Thyroid gland (tissue), 4 donors: Measurements from ENCODE around the gene GRIP2. TPM values are rescaled to one million over a fixed set of nuclear protein-coding genes. Genes with fewer than 3 reads are reported as not detected.

Source experiments
- DNase-seq, 2 donors: peaks; one replicate each; pipeline ENCODE4 v3.0.0-alpha.2; 2019
- H3K27ac ChIP-seq, 3 donors: fragments of 200-600 bp; sonication (generic); 1 replicate in 2 of 3; 2 replicates in 1 of 3; pipeline ENCODE4 v1.5.1; 2016 to 2019; ENCODE audit warnings: mild to moderate bottlenecking in 1 of 3, moderate library complexity in 1 of 3
- H3K27me3 ChIP-seq: fragments of 200-600 bp; sonication (generic); one replicate; pipeline ENCODE4 v1.5.1; 2019
- H3K36me3 ChIP-seq, 2 donors: fragments of 200-600 bp; sonication (generic); one replicate each; pipeline ENCODE4 v1.5.1; 2016 to 2019
- H3K4me1 ChIP-seq, 2 donors: fragments of 200-600 bp; sonication (generic); one replicate each; pipeline ENCODE4 v1.5.1; 2017 to 2019
- H3K4me3 ChIP-seq, 3 donors: fragments of 200-600 bp; sonication (generic); replicated peaks in 1 of 3; 1 replicate in 2 of 3; 2 replicates in 1 of 3; pipeline ENCODE4 v1.5.1; 2016; ENCODE audit warnings: mild to moderate bottlenecking in 1 of 3
- H3K9me3 ChIP-seq: fragments of 200-600 bp; sonication (generic); one replicate; pipeline ENCODE4 v1.5.1; 2017
- CTCF ChIP-seq, 6 experiments: fragments of 200-600 bp in 3 of 6; fragments of 450-650 bp in 3 of 6; sonication (generic) in 3 of 6; IDR thresholded peaks; one replicate each; pipeline ENCODE4 v1.5.1; 2016 to 2019; ENCODE audit warnings: antibody characterized with exemption in 6 of 6, mild to moderate bottlenecking in 2 of 6, inconsistent platforms in 1 of 6, moderate library complexity in 1 of 6
- POLR2A ChIP-seq, 2 donors: fragments of 450-650 bp; IDR thresholded peaks; one replicate each; pipeline ENCODE4 v1.6.1; 2017; ENCODE audit warnings: antibody characterized with exemption in 2 of 2, mild to moderate bottlenecking in 2 of 2, moderate library complexity in 1 of 2
- WGBS, 2 donors: methylation state at CpG; one replicate each; pipeline ENCODE4 v1.1.5; 2017; 5-methylcytosine and 5-hydroxymethylcytosine counted together
- intact Hi-C: fragments of 100-400 bp; cut with DNase I; formaldehyde crosslinking; loops from one replicate; pipeline ENCODE4 v1.15.1; 2023
- total RNA-seq, 4 donors: library from RNA; depleted of rRNA; stranded (reverse); fragments of >200 nt; gene quantifications; one replicate each; pipeline ENCODE4 v1.2.3, GENCODE V29; 2016

The GRIP2 gene
- total RNA-seq, 4 donors from 2014 or later: 0.22 to 0.44 (median 0.39) TPM

DNA sequence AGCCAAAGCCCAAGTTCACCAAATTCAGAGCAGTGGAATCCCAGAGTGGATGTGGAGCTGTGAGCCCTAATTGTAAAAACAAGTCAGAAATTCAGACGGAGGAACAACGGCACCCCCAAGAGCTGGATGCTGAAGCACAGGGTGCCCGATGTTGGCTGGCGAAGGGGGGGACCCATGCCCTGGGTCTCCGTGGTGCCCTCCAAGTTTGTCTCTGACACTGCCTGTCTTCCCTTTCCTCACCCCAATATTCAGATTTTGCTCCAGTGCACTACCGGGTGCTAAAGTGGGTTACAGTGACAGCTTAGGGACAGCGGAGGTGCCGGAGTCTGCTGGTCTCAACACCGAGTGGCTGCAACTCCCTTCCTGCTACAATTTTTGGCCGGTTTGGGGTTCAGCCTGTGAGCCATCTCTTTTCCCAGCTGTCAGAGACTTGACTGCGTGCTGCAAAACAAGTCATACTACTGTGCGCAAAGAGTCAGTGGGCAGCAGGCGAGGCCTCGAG, 6.6 kb downstream of the GRIP2 start:
- Histone ChIP-seq H3K27me3 (no peaks in the 10 kb centered on the region), H3K27ac (no peak overlapping the region), H3K36me3 (no peaks in the 10 kb centered on the region), H3K4me3 (no peak overlapping the region), H3K9me3 (no peaks in the 10 kb centered on the region), H3K4me1 (peaks cover 0 to 11% of the 10 kb centered on the region in 2 donors)
- intact Hi-C loops: no loop called here
- 80 to 81% methylated on average over 14 of the region's 14 CpGs for WGBS, 2 donors
- no peak for DNase-seq
- TF ChIP-seq POLR2A (IDR thresholded peaks at IDR 0.05): no peak

DNA sequence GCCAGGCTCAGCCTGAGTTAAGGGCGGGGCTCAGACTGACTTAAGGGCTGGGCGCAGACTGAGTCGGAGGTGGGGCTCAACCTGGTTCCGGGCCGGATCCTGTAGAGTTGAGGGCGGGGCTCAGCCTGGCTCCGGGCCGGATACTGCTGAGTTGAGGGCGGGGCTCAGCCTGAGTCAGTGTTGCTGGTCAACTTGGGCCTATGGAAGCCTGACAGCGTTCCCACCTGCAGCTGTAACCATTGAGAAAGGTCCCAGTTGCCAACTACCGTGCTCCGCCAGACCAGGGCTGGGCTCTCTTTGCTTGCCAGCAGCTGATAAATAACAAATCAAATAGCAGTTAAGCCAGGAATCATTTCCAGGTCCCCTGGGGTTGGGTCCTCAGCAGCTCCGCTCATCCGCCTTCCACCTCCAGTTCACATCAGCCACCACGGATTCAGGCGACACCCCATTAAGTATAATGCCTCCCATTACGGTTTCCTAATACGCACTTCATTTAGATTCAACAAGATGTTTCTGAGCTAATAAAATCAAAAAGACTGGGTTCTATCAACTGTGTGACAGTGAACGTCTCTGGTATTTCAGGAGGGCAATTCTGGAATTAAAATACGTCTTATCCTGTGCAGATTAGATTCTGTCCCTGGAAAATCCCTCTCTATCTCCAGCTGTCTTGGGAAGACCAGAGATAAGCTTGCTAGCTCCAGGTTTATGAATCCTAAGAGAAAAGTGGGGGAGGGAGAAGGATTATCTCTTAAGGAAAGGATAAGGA, 7.3 kb downstream of the GRIP2 start:
- H3K4me3 ChIP-seq: no peak overlapping the region
- no peaks in the 10 kb centered on the region for H3K27me3 ChIP-seq
- intact Hi-C loops: no loop called here
- H3K9me3 ChIP-seq: no peaks in the 10 kb centered on the region
- no peak for TF ChIP-seq POLR2A (IDR thresholded peaks at IDR 0.05)
- TF ChIP-seq CTCF (IDR thresholded peaks at IDR 0.05): no peak
- WGBS, 2 donors: 62 to 78% methylated on average over 13 to 19 of the region's 20 CpGs
- peaks cover 0 to 11% of the 10 kb centered on the region in 2 donors for H3K4me1 ChIP-seq
- DNase-seq: no peak
- no peaks in the 10 kb centered on the region for H3K36me3 ChIP-seq
- no peak overlapping the region for H3K27ac ChIP-seq

GRCh38 chr3:14531856-14532395, 8.2 kb downstream of the GRIP2 start:
- 84 to 91% methylated on average over 16 to 17 of the region's 17 CpGs for WGBS, 2 donors
- TF ChIP-seq POLR2A (IDR thresholded peaks at IDR 0.05): no peak
- no peak for TF ChIP-seq CTCF (IDR thresholded peaks at IDR 0.05)
- intact Hi-C loops: no loop called here
- no peak for DNase-seq
- Histone ChIP-seq H3K27ac (no peak overlapping the region), H3K27me3 (no peaks in the 10 kb centered on the region), H3K4me3 (no peak overlapping the region), H3K9me3 (no peaks in the 10 kb centered on the region), H3K4me1 (peaks cover 0 to 11% of the 10 kb centered on the region in 2 donors), H3K36me3 (no peaks in the 10 kb centered on the region)

GRCh38 chr3:14528081-14528480, 12.1 kb downstream of the GRIP2 start:
- Histone ChIP-seq H3K9me3 (no peaks in the 10 kb centered on the region), H3K27ac (no peak overlapping the region), H3K27me3 (no peaks in the 10 kb centered on the region), H3K4me1 (peaks cover 0 to 5% of the 10 kb centered on the region in 2 donors), H3K4me3 (no peak overlapping the region), H3K36me3 (no peaks in the 10 kb centered on the region)
- 73 to 91% methylated on average over 3 of the region's 3 CpGs for WGBS, 2 donors
- intact Hi-C loops: no loop called here
- no peak for TF ChIP-seq CTCF (IDR thresholded peaks at IDR 0.05)
- no peak for TF ChIP-seq POLR2A (IDR thresholded peaks at IDR 0.05)
- no peak for DNase-seq

GRCh38 chr3:14525685-14526631, 14.2 kb downstream of the GRIP2 start:
- DNase-seq: no peak
- no peak for TF ChIP-seq POLR2A (IDR thresholded peaks at IDR 0.05)
- no peak for TF ChIP-seq CTCF (IDR thresholded peaks at IDR 0.05)
- intact Hi-C loops: no loop called here
- 63 to 65% methylated on average over 17 of the region's 17 CpGs for WGBS, 2 donors
- H3K4me1 ChIP-seq: no peaks in the 10 kb centered on the region
- no peaks in the 10 kb centered on the region for H3K27me3 ChIP-seq
- no peaks in the 10 kb centered on the region for H3K36me3 ChIP-seq
- H3K9me3 ChIP-seq: no peaks in the 10 kb centered on the region
- H3K4me3 ChIP-seq: no peak overlapping the region
- no peak overlapping the region for H3K27ac ChIP-seq
